ENCODE measurements around the gene CNTFR.

CNTFR gene

DNA sequence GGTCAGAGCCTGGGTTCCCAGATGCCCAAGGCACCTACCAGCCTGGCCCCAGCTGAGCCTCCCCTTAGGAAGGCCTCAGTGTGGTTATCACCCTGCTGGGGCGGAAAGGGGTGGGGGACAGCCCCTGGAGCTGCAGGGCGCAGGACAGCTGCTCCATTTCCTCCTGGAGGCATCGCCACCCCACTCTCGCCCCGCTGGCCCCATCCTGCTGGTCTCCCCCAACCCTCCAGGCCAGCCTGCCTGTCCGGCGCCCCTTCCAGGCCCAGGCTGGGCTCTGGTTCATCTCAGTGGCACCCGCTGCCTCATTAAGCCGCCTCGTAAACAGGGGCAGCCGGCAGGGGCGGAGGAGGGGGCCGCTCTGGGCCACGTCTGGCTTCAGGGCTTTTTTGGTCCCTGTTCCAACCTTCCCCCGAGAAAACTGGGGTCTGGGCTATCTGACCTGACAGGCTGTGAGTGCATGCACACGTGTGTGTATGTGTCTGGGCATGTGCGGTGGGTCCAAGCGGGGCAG is 36.0 kb downstream of the CNTFR start:
- TF ChIP-seq ELF4 (IDR thresholded peaks at IDR 0.05) (no peak), FOXA1 (IDR thresholded peaks at IDR 0.05) (no peak), NFRKB (IDR thresholded peaks at IDR 0.05) (no peak), FOXM1 (IDR thresholded peaks at IDR 0.05; ENCODE audit: borderline replicate concordance) (no peak), TARDBP (IDR thresholded peaks at IDR 0.05) (no peak)
- CTCF ChIA-PET, result no interaction called here
- no peak for DNase-seq (ENCODE audit: extremely low spot score)
- POLR2A ChIA-PET, result interaction anchor here (0.6 kb wide), 1 partner anchor 32 kb away, joined by 3 read pairs; no protein-coding TSS in a partner anchor

DNA sequence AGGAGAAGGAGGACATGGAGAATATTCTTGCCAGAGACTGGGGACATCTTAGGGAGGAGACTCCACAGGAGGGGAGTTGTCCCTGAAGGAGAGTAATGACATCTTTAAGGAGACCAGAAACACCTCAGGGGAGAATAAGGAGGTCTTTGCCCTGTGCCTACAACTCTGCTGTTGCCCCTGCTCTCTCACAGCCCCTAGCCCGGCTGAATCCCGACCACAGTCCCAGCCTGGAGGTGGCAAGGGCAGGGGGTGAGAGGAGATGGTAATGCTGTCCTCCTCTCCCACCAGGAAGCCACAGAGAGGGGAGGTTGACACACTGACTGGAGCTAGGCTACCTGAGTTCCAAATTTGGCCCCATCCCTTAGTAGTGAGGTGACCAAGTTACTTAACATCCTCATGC is 36.5 kb downstream of the CNTFR start:
- ChIA-PET POLR2A (no interaction called here), CTCF (interaction anchor here (0.7 kb wide), 1 partner anchor 39 kb away, joined by 3 read pairs; no protein-coding TSS in a partner anchor)

DNA sequence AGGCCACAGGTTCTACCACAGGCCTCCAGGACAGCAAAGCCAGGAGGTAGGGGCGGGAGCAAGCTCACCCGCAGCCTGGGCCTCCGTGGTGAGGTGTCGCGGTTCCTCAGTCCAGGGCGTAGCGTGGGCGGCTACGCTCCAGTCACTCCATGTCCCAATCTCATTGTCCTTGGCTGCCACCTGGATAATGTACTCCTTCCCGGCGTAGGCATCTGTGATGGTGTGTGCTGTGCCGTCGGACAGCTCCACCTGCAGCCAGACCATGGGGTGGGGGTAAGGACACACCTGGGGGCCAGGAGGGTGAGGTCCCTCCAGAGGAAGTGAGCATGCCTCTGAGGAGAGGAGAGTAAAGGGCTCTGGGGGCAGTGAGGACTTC is 36.9 kb downstream of the CNTFR start:
- POLR2A ChIA-PET, result no interaction called here
- CTCF ChIA-PET, result interaction anchor here (0.7 kb wide), 1 partner anchor 39 kb away, joined by 3 read pairs; no protein-coding TSS in a partner anchor
- TF ChIP-seq LEF1 (IDR thresholded peaks at IDR 0.05; ENCODE audit: borderline replicate concordance), result no peak
- TF ChIP-seq BHLHE40 (IDR thresholded peaks at IDR 0.05; ENCODE audit: borderline replicate concordance), result no peak
- TF ChIP-seq SUZ12 (IDR thresholded peaks at IDR 0.05), result no peak
- no peak for TF ChIP-seq ARNT (IDR thresholded peaks at IDR 0.05)
- no peak for TF ChIP-seq ELF4 (IDR thresholded peaks at IDR 0.05)
- no peak for TF ChIP-seq L3MBTL2 (conservative IDR thresholded peaks at IDR 0.05)
- TF ChIP-seq ZNF384 (IDR thresholded peaks at IDR 0.05), result no peak
- no peak for TF ChIP-seq CTBP1 (IDR thresholded peaks at IDR 0.05; ENCODE audit: borderline replicate concordance)
- no peak for TF ChIP-seq FOXM1 (IDR thresholded peaks at IDR 0.05; ENCODE audit: borderline replicate concordance)
- TF ChIP-seq NFRKB (IDR thresholded peaks at IDR 0.05), result no peak
- no peak for TF ChIP-seq HDGF (IDR thresholded peaks at IDR 0.05; ENCODE audit: borderline replicate concordance)
- TF ChIP-seq, protein P1, sequence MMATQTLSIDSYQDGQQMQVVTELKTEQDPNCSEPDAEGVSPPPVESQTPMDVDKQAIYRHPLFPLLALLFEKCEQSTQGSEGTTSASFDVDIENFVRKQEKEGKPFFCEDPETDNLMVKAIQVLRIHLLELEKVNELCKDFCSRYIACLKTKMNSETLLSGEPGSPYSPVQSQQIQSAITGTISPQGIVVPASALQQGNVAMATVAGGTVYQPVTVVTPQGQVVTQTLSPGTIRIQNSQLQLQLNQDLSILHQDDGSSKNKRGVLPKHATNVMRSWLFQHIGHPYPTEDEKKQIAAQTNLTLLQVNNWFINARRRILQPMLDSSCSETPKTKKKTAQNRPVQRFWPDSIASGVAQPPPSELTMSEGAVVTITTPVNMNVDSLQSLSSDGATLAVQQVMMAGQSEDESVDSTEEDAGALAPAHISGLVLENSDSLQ (IDR thresholded peaks at IDR 0.05), result no peak
- TF ChIP-seq TARDBP (IDR thresholded peaks at IDR 0.05), result no peak
- DNase-seq (ENCODE audit: extremely low spot score), result no peak

More for the DNA sequence above, 36.5 kb downstream of the CNTFR start:
- TF ChIP-seq L3MBTL2 (conservative IDR thresholded peaks at IDR 0.05) (no peak), SP1 (IDR thresholded peaks at IDR 0.05) (no peak), NFRKB (IDR thresholded peaks at IDR 0.05) (no peak), FOXK2 (IDR thresholded peaks at IDR 0.05) (no peak), FOXA1 (IDR thresholded peaks at IDR 0.05) (no peak), LEF1 (IDR thresholded peaks at IDR 0.05; ENCODE audit: borderline replicate concordance) (no peak), HDGF (IDR thresholded peaks at IDR 0.05; ENCODE audit: borderline replicate concordance) (no peak), ELF4 (IDR thresholded peaks at IDR 0.05) (no peak), CTBP1 (IDR thresholded peaks at IDR 0.05; ENCODE audit: borderline replicate concordance) (no peak), SUZ12 (IDR thresholded peaks at IDR 0.05) (no peak), FOXM1 (IDR thresholded peaks at IDR 0.05; ENCODE audit: borderline replicate concordance) (no peak)
- DNase-seq (ENCODE audit: extremely low spot score), result no peak

DNA sequence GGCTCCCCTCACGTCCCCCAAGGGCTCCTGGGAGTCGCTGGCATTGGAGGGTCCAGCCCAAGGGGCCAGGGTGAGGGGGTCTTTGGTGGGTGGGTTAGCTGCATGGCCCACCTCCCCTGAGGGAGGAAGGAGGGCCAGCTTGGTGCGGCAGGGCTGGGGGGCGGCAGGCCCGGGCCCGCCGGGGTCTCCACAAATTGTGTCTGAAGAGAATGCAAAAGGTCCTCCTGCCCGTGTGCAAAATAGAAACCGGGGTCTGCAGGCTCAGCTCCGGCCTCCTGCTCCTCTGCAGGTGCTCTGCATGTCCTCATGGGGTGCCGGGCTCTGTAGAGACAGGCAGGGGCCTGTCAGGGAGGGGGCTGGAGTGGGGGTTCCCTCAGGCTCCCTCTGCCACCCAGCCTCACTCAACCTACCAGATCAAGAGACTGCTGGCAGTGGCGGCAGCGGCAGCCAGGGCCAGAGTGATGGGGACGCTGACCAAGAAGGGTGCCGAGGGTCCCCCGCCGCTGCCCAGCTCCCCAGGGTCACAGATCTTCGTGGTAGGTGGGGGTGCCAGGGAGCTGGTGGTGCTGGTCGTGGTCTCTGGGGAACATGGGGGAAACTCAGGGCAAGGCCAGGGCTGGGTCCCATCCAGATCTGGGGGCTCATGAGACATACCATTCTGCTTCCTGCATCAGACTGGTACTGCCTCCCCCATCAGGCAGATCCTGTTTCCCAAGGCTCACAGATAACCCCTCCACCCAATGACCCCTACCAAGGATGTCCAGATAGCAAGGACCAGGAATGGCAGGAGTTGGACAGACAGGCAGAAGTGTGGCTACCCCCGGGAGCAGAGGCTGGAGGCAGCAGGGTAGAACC is 37.5 kb downstream of the CNTFR start:
- CTCF ChIA-PET, result interaction anchor here (0.6 kb wide), 1 partner anchor 39 kb away, joined by 3 read pairs; no protein-coding TSS in a partner anchor
- POLR2A ChIA-PET, result no interaction called here

DNA sequence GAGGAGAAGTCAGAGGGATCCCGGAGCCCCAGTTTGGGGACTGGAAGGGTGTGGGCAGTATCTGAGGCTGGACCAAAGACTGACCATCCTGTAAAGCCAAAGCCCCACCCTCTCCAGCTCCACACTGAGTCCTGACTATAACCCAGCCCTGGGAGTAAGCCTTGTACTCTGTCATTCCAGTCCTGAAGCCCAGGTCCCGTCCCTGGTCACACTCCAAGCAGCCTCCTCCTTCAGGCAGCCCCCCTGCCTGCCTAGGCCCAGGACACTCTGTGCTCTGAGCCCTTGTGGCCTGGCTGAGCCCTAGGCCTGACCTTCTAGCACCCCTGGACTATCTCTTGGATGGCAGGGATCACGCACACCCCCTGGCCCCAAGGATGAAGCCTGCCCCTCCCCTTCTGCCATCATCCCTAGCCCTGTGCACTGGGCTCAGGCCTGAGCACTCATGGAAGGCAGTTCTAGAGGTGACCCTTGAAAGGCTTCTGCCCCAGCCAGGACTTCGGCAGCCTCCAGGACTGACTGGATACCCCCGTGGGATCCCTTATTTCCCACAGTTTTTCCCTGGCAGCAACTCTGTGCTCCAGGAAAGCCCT is 38.7 kb downstream of the CNTFR start:
- no peak for TF ChIP-seq NFRKB (IDR thresholded peaks at IDR 0.05)
- TF ChIP-seq FOXA1 (IDR thresholded peaks at IDR 0.05), result no peak
- no peak for TF ChIP-seq FOXM1 (IDR thresholded peaks at IDR 0.05; ENCODE audit: borderline replicate concordance)
- no peak for TF ChIP-seq BHLHE40 (IDR thresholded peaks at IDR 0.05; ENCODE audit: borderline replicate concordance)
- no peak for TF ChIP-seq LEF1 (IDR thresholded peaks at IDR 0.05; ENCODE audit: borderline replicate concordance)
- TF ChIP-seq SP1 (IDR thresholded peaks at IDR 0.05), result no peak
- no peak for TF ChIP-seq TARDBP (IDR thresholded peaks at IDR 0.05)
- TF ChIP-seq ARNT (IDR thresholded peaks at IDR 0.05), result no peak
- TF ChIP-seq ZNF384 (IDR thresholded peaks at IDR 0.05), result no peak
- TF ChIP-seq, protein P1 (IDR thresholded peaks at IDR 0.05), result no peak
- TF ChIP-seq FOXK2 (IDR thresholded peaks at IDR 0.05), result no peak
- TF ChIP-seq CTBP1 (IDR thresholded peaks at IDR 0.05; ENCODE audit: borderline replicate concordance), result no peak
- TF ChIP-seq L3MBTL2 (conservative IDR thresholded peaks at IDR 0.05), result no peak
- no peak for TF ChIP-seq HDGF (IDR thresholded peaks at IDR 0.05; ENCODE audit: borderline replicate concordance)
- no peak for TF ChIP-seq SUZ12 (IDR thresholded peaks at IDR 0.05)
- no peak for TF ChIP-seq ELF4 (IDR thresholded peaks at IDR 0.05)
- POLR2A ChIA-PET, result no interaction called here
- DNase-seq (ENCODE audit: extremely low spot score), result no peak
- CTCF ChIA-PET, result interaction anchor here (0.6 kb wide), 1 partner anchor 41 kb away, joined by 3 read pairs; no protein-coding TSS in a partner anchor

More for the DNA sequence above, 37.5 kb downstream of the CNTFR start:
- no peak for DNase-seq (ENCODE audit: extremely low spot score)
- TF ChIP-seq CTBP1 (IDR thresholded peaks at IDR 0.05; ENCODE audit: borderline replicate concordance) (no peak), LEF1 (IDR thresholded peaks at IDR 0.05; ENCODE audit: borderline replicate concordance) (no peak), HDGF (IDR thresholded peaks at IDR 0.05; ENCODE audit: borderline replicate concordance) (no peak), NFRKB (IDR thresholded peaks at IDR 0.05) (no peak), ARNT (IDR thresholded peaks at IDR 0.05) (no peak), ZNF384 (IDR thresholded peaks at IDR 0.05) (no peak), TARDBP (IDR thresholded peaks at IDR 0.05) (no peak), L3MBTL2 (conservative IDR thresholded peaks at IDR 0.05) (no peak), FOXA1 (IDR thresholded peaks at IDR 0.05) (no peak), FOXM1 (IDR thresholded peaks at IDR 0.05; ENCODE audit: borderline replicate concordance) (no peak), SP1 (IDR thresholded peaks at IDR 0.05) (no peak), FOXK2 (IDR thresholded peaks at IDR 0.05) (no peak), ELF4 (IDR thresholded peaks at IDR 0.05) (no peak), SUZ12 (IDR thresholded peaks at IDR 0.05) (no peak), BHLHE40 (IDR thresholded peaks at IDR 0.05; ENCODE audit: borderline replicate concordance) (no peak)
- TF ChIP-seq, protein P1 (IDR thresholded peaks at IDR 0.05), result no peak
